ENCODE data around the gene PLEKHM2. TPM values are rescaled to one million over a fixed set of nuclear protein-coding genes. Genes with fewer than 3 reads are reported as not detected.

The PLEKHM2 gene
- total RNA-seq, 1 donor from 2014 or later: 105 TPM

- ChIA-PET CTCF (no interaction called here), POLR2A (interaction anchor here (0.6 kb wide), 1 partner anchor 19 kb away, joined by 4 read pairs; no protein-coding TSS in a partner anchor)
- ATAC-seq (ENCODE audit: low read depth) (no peak), DNase-seq (no peak)
- H3K4me1 Mint-ChIP-seq: peaks cover 5% of the 10 kb centered on the region
- intact Hi-C loops (cut with micrococcal nuclease): no loop called here
- peaks cover 64% of the 10 kb centered on the region for H3K36me3 Mint-ChIP-seq (ENCODE audit: low read depth)
- no peaks in the 10 kb centered on the region for H3K9me3 Mint-ChIP-seq
- no peak overlapping the region for H3K4me3 Mint-ChIP-seq
- no peak for TF ChIP-seq CTCF (IDR thresholded peaks at IDR 0.05)
- H3K27ac Mint-ChIP-seq: no peak overlapping the region
- H3K27me3 Mint-ChIP-seq: no peaks in the 10 kb centered on the region
Observed at GRCh38 chr1:15731735-15732685, 47.9 kb downstream of the PLEKHM2 start.

GRCh38 chr1:15732686-15733081, 48.6 kb downstream of the PLEKHM2 start:
- H3K9me3 Mint-ChIP-seq: no peaks in the 10 kb centered on the region
- H3K4me1 Mint-ChIP-seq: peaks cover 5% of the 10 kb centered on the region

GRCh38 chr1:15733218-15733725, 49.2 kb downstream of the PLEKHM2 start:
- no peak overlapping the region for H3K4me3 Mint-ChIP-seq
- intact Hi-C loops (cut with micrococcal nuclease): no loop called here
- no peak for TF ChIP-seq CTCF (IDR thresholded peaks at IDR 0.05)
- ATAC-seq (ENCODE audit: low read depth) (no peak), DNase-seq (no peak)
- ChIA-PET POLR2A (no interaction called here), CTCF (no interaction called here)
- H3K36me3 Mint-ChIP-seq (ENCODE audit: low read depth): peaks cover 52% of the 10 kb centered on the region
- no peaks in the 10 kb centered on the region for H3K27me3 Mint-ChIP-seq
- H3K4me1 Mint-ChIP-seq: peaks cover 5% of the 10 kb centered on the region
- H3K9me3 Mint-ChIP-seq: no peaks in the 10 kb centered on the region
- no peak overlapping the region for H3K27ac Mint-ChIP-seq

More at GRCh38 chr1:15732686-15733081, 48.6 kb downstream of the PLEKHM2 start:
- ChIA-PET POLR2A (no interaction called here), CTCF (no interaction called here)
- no peak for TF ChIP-seq CTCF (IDR thresholded peaks at IDR 0.05)
- H3K27ac Mint-ChIP-seq: no peak overlapping the region
- peaks cover 58% of the 10 kb centered on the region for H3K36me3 Mint-ChIP-seq (ENCODE audit: low read depth)
- intact Hi-C loops (cut with micrococcal nuclease): no loop called here
- H3K4me3 Mint-ChIP-seq: no peak overlapping the region
- no peak for DNase-seq
- ATAC-seq (ENCODE audit: low read depth): no peak
- no peaks in the 10 kb centered on the region for H3K27me3 Mint-ChIP-seq

- no peak for TF ChIP-seq CTCF (IDR thresholded peaks at IDR 0.05)
- Mint-ChIP-seq H3K4me3 (no peak overlapping the region), H3K4me1 (peaks cover 5% of the 10 kb centered on the region), H3K27ac (no peak overlapping the region), H3K36me3 (ENCODE audit: low read depth) (peaks cover 47% of the 10 kb centered on the region), H3K27me3 (no peaks in the 10 kb centered on the region), H3K9me3 (no peaks in the 10 kb centered on the region)
- ATAC-seq (ENCODE audit: low read depth) (no peak), DNase-seq (no peak)
- ChIA-PET CTCF (no interaction called here), POLR2A (no interaction called here)
- intact Hi-C loops (cut with micrococcal nuclease): no loop called here
Observed at GRCh38 chr1:15733726-15734226, 49.7 kb downstream of the PLEKHM2 start.

GRCh38 chr1:15734296-15734695, 50.2 kb downstream of the PLEKHM2 start:
- peaks cover 42% of the 10 kb centered on the region for H3K36me3 Mint-ChIP-seq (ENCODE audit: low read depth)
- no peak for ATAC-seq (ENCODE audit: low read depth)
- no peak for DNase-seq
- peaks cover 5% of the 10 kb centered on the region for H3K4me1 Mint-ChIP-seq
- no peak overlapping the region for H3K27ac Mint-ChIP-seq
- H3K9me3 Mint-ChIP-seq: no peaks in the 10 kb centered on the region
- intact Hi-C loops (cut with micrococcal nuclease): no loop called here
- POLR2A ChIA-PET: interaction anchor here (0.6 kb wide), 1 partner anchor 143 kb away, joined by 3 read pairs; no protein-coding TSS in a partner anchor
- no peaks in the 10 kb centered on the region for H3K27me3 Mint-ChIP-seq
- CTCF ChIA-PET: no interaction called here
- TF ChIP-seq CTCF (IDR thresholded peaks at IDR 0.05): no peak
- H3K4me3 Mint-ChIP-seq: no peak overlapping the region

Measured in activated B cell treated with CpG ODN at 0.5 μM for 24 hours (primary cell).